Urinary bladder (tissue), 4 donors: ENCODE measurements around the gene ZSWIM9. TPM values are rescaled to one million over a fixed set of nuclear protein-coding genes. Genes with fewer than 3 reads are reported as not detected.
"Not testable (repeated sequence)": the region's sequence is repeated elsewhere in the genome, so short reads cannot be mapped to it uniquely, and the experiment has no call there.

Experiments used
- DNase-seq: peaks from one replicate; pipeline ENCODE4 v3.0.0-alpha.2; 2015; ENCODE audit errors: extremely low spot score
- H3K27ac ChIP-seq: one replicate; pipeline ENCODE4 v1.5.1; 2013; ENCODE audit warnings: low read depth, mild to moderate bottlenecking, moderate library complexity
- H3K36me3 ChIP-seq: one replicate; pipeline ENCODE4 v1.6.1; 2013; ENCODE audit warnings: mild to moderate bottlenecking, moderate library complexity; ENCODE audit not compliant: insufficient read depth
- H3K4me1 ChIP-seq: one replicate; pipeline ENCODE4 v1.6.1; 2013; ENCODE audit warnings: mild to moderate bottlenecking, moderate library complexity; ENCODE audit not compliant: insufficient read depth
- H3K4me3 ChIP-seq: one replicate; pipeline ENCODE4 v1.5.1; 2013; ENCODE audit warnings: low read depth, low read length
- WGBS: extraction: QIAGEN DNeasy Blood & Tissue Kit; methylation state at CpG from one replicate; pipeline ENCODE4 v1.1.7; 2013; 5-methylcytosine and 5-hydroxymethylcytosine counted together
- polyA plus RNA-seq: library from polyadenylated mRNA; stranded (reverse); fragments of 200-250 nt; gene quantifications from one replicate; pipeline ENCODE4 v1.2.3, GENCODE V29; 2013
- total RNA-seq: library from RNA; depleted of rRNA; stranded (reverse); fragments of >200 nt; gene quantifications from one replicate; pipeline ENCODE4 v1.2.3, GENCODE V29; 2014
- donor health status: healthy with polysubstance abuse.
- donor health status: healthy.

Gene ZSWIM9
- total and polyA plus RNA-seq, 2 donors = 1.6 to 10.6 TPM

DNA sequence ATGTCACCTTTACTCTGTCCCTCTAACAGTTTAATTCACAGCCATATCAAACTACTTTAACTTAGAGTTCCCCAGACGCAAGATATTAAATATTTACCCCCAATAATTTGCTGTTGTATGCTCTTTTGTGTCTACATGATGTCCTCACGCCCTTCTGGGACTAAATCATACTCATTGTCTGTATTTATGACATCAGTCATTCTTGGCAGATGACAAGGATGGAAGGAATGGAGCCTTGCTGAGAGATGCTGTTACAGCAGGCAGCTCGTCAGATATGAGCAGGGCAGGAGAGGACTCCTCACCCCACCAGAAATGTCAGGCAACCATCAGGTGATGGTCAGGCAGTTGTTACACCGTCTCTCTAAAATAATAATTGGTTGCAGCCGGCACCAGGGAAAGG, 43.5 kb downstream of the ZSWIM9 start:
- no peak for DNase-seq
- H3K4me1 ChIP-seq = no peaks in the 10 kb centered on the region
- H3K36me3 ChIP-seq = peaks cover 4% of the 10 kb centered on the region
- H3K27ac ChIP-seq = no peak overlapping the region
- H3K4me3 ChIP-seq = no peak overlapping the region
- WGBS = 92% methylated on average over 5 of the region's 5 CpGs

DNA sequence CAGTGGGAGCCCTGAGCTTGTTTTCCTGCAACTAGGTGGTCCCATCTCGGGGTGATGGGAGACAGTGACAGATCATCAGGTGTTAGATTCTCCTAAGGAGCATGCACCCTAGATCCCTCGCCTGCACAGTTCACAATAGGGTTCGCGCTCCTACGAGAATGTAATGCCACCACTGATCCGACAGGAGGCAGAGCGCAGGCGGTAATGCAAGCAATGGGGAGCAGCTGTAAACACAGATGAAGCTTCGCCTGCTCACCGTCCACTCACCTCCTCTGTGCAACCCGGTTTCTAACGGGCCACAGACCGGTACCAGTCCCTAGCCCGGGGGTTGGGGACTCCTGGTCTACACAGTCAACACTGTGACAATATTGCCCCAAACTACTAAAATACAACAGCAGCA, 46.5 kb downstream of the ZSWIM9 start:
- Histone ChIP-seq H3K36me3 (no peaks in the 10 kb centered on the region), H3K27ac (no peak overlapping the region), H3K4me3 (no peak overlapping the region), H3K4me1 (no peaks in the 10 kb centered on the region)
- DNase-seq = no peak
- WGBS = 87% methylated on average over 14 of the region's 14 CpGs

DNA sequence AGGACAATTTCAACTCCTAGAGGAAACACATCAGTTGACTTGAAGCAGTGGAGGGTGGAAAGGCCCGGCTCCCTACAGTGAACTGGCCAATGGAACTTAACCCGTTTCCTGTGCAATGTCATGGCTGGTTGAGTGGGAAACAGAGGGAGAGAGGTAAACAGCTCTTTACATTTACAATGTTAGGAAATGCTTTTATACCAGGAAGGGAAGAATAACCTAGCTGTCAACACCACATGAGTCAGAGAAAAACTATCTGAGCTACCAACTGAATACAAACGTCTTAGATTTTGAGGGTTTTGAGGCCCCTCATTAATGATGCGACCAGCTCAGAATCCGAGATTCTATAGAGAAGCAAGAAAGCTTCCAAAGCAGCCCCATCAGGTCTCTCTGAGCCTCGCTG, 48.5 kb downstream of the ZSWIM9 start:
- 81% methylated on average over 6 of the region's 6 CpGs for WGBS
- DNase-seq = no peak
- Histone ChIP-seq H3K4me3 (no peak overlapping the region), H3K27ac (no peak overlapping the region), H3K36me3 (no peaks in the 10 kb centered on the region), H3K4me1 (no peaks in the 10 kb centered on the region)

DNA sequence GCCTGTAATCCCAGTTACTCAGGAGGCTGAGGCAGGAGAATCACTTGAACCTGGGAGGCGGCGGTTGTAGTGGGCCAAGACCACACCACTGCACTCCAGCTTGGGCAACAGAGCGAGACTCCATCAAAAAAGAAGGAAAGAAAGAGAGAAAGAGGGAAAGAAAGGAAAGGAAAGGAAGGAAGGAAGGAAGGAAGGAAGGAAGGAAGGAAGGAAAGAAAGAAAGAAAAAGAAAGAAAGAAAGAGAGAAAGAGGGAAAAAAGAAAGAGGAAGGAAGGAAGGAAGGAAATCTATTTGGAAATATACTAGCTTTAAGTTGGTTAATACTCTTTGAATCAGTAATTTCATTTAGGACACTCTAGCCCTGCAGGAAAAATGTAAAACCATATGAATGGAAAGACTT, 50.3 kb downstream of the ZSWIM9 start:
- DNase-seq, H3K4me1 ChIP-seq, H3K4me3 ChIP-seq, H3K36me3 ChIP-seq, H3K27ac ChIP-seq: not testable (repeated sequence)
- 99% methylated on average over 3 of the region's 3 CpGs for WGBS

DNA sequence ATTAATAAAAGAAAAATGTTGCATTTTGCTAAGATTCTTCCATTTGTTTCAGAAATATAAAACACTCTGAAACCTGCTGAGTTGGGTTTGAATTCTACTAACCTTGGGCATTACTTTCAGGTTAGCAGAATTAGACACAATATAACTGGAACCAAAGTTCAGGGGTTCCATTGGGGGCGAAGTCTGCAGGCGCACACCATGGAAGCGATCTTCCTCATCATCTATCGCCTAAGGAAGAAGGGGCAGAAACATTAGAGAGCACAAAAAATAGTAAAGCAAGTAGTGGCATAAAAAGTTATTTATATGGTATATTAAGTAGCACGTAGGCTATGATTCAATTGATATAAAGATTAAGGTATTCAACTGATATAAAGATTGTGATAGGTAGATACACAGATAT, 51.1 kb downstream of the ZSWIM9 start:
- 97% methylated on average over 5 of the region's 5 CpGs for WGBS
- no peaks in the 10 kb centered on the region for H3K4me1 ChIP-seq
- DNase-seq = no peak
- no peaks in the 10 kb centered on the region for H3K36me3 ChIP-seq
- H3K4me3 ChIP-seq = no peak overlapping the region
- H3K27ac ChIP-seq = no peak overlapping the region

DNA sequence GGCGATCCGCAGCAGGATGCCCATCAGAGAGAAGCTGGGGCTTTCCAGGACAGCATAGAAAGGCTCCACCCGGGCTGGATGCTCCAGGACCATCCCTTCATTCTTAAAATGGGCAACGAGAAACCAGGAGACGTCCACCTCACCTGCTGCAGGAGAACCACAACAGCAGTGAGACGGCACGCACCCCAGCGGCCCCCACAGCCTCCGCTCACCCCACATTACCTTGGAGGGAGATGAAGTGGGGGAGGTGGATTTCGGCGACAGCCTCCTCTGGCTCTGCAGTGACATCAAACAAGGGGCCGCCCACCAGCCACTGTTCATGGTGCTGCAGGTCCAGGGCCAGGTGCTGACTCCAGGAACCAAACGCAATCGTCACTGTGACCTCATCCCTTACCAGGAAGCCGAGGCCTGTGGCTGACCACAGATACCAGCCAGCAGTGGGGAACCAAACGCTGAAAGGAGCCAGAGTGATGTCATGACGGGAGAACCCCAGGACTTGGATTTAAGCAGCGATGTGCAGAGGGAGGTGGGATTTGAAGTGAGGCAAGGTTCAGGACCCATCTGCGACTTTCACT, 60.2 kb downstream of the ZSWIM9 start:
- WGBS = 91% methylated on average over 19 of the region's 19 CpGs
- DNase-seq = no peak
- Histone ChIP-seq H3K36me3 (no peaks in the 10 kb centered on the region), H3K4me1 (no peaks in the 10 kb centered on the region), H3K4me3 (no peak overlapping the region), H3K27ac (no peak overlapping the region)

DNA sequence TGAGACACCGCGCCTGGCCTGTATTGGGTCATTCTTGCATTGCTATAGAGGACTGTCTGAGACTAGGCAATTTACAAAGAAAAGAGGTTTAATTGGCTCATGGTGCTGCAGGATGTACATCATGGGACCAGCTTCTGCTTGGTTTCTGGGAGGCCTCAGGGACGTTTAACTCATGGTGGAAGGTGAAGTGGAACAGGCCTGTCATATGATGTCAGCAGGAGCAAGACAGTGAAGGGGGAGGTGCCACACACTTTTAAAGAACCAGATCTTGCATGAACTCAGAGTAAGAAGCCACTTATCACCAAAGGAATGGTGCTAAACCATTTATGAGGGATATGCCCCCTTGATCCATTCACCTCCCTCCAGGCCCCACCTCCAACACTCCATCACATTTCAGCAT, 66.6 kb downstream of the ZSWIM9 start:
- no peak overlapping the region for H3K27ac ChIP-seq
- H3K4me3 ChIP-seq = no peak overlapping the region
- H3K36me3 ChIP-seq = no peaks in the 10 kb centered on the region
- 76% methylated on average over 3 of the region's 3 CpGs for WGBS
- H3K4me1 ChIP-seq = no peaks in the 10 kb centered on the region
- DNase-seq = no peak

DNA sequence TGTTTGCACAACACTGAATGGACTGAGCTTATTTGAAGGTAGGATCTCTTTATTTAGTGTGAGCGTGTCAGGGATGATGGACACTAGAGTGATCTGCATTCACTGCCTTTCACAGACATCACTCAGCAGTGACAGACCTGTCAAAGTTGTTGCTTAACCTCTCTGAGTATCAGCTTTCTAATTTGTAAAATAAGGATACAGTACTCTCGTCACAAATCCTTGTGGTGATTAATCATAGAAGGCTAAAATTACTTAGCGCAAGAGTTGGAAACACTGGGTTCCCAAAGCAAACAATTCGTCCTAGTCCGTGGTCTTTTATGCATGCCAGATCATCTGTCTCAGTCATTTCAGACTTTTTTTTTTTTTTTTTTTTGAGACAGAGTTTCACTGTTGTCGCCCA, 68.6 kb downstream of the ZSWIM9 start:
- Histone ChIP-seq H3K36me3 (no peaks in the 10 kb centered on the region), H3K4me3 (no peak overlapping the region), H3K27ac (no peak overlapping the region), H3K4me1 (no peaks in the 10 kb centered on the region)
- WGBS = 88% methylated on average over 6 of the region's 6 CpGs
- no peak for DNase-seq

DNA sequence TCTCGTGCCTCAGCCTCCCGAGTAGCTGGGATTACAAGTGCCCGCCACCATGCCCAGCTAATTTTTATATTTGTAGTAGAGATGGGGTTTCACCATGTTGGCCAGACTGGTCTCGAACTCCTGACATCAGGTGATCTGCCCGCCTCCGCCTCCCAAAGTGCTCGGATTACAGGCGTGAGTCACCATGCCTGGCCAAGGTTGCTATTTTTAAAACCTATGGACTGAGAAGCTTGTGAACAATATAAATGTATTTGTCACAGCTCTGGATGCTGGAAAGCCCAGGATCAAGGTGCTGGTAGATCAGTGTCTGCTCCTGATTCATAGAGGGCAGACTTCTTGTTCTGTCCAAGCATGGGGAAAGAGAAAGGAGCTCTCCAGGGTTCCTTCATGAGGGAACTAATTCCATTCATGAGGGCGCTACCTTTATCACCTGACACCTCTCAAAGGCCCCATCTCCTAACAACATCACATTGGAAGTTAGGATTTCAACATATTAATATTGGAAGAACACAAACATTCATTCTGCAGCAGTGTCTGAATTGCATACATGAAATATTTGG, 69.2 kb downstream of the ZSWIM9 start:
- 97% methylated on average over 9 of the region's 9 CpGs for WGBS
- Histone ChIP-seq H3K4me1 (no peaks in the 10 kb centered on the region), H3K27ac (no peak overlapping the region), H3K36me3 (no peaks in the 10 kb centered on the region), H3K4me3 (no peak overlapping the region)
- no peak for DNase-seq

DNA sequence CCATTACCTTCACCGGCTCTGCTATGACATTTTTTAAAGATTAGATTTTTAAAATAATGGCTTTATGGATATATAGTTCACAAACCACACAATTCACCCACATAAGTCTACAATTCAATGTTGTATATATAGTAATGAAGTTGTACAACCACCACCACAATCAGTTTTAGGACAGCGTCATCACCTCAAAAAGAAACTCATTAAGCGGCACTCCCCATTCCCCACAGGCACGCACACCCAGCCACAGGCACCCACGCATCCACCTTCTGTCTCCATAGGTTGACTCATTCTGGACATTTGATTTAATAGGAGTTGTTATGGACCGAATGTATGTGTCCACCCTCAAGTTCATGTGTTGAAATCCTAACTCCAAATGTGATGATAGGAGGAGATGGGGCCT, 71.3 kb downstream of the ZSWIM9 start:
- 95% methylated on average over 6 of the region's 6 CpGs for WGBS
- not testable (repeated sequence) for H3K27ac ChIP-seq, H3K4me3 ChIP-seq, H3K36me3 ChIP-seq, DNase-seq, H3K4me1 ChIP-seq

DNA sequence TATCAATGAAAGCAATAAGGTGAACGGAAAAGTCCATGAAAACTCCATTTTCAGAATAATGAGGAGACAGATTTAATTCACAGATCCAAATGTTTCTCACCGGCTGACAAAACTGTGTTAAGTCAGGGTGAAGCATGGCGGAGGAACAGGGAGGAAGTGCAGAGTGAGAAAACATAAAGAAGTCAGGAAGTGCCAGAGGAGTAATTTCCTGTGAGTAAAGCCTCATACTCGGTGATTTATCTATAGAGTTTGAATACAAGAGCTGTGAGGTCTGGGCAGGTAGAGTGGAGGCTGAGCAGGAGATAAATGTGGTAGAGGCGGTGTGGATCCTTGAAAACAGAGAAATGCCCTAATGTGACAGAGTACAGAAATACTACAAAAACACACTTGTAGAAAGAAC, 73.8 kb downstream of the ZSWIM9 start:
- Histone ChIP-seq H3K4me3 (no peak overlapping the region), H3K36me3 (no peaks in the 10 kb centered on the region), H3K4me1 (no peaks in the 10 kb centered on the region), H3K27ac (no peak overlapping the region)
- 60% methylated on average over 5 of the region's 5 CpGs for WGBS
- DNase-seq = no peak

DNA sequence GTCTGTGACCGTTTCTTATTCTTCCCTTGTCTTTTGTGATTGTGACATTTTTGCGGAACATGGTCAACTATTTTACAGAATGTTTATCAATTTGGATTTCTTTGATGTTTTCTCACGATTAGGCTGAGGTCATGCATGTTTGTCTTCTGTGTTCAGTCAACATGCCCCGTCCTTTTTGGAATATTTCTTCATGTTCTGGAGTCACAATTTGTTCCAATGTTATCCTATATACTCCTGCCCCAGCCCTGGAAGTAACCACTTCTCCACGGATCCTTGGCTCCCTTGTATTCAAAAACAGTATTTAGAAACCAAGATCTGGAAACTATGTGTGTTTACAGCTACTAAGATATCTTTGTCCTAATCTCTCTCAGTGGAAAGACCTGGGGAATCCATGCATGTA, 75.6 kb downstream of the ZSWIM9 start:
- 76% methylated on average over 5 of the region's 5 CpGs for WGBS
- Histone ChIP-seq H3K4me3 (no peak overlapping the region), H3K36me3 (no peaks in the 10 kb centered on the region), H3K27ac (no peak overlapping the region), H3K4me1 (no peaks in the 10 kb centered on the region)
- no peak for DNase-seq

DNA sequence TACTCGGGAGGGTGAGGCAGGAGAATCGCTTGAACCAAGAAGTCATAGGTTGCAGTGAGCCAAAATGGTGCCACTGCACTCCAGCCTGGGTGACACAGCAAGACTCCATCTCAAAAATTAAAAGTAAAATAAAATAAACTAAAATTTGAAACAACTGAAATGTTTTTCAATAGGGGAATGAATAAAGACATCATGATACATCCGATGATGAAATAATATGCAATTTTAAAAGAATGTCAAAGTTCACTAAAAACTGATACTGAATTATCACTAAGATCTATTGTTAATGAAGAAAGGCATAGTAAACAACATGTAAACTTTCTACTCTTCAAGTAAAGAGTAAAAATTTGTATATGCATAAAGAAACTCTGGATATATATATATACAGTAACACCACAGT, 76.7 kb downstream of the ZSWIM9 start:
- Histone ChIP-seq H3K4me1 (no peaks in the 10 kb centered on the region), H3K36me3 (no peaks in the 10 kb centered on the region), H3K4me3 (no peak overlapping the region), H3K27ac (no peak overlapping the region)
- 97% methylated on average over 3 of the region's 3 CpGs for WGBS
- DNase-seq = no peak
